ENCODE measurements around the gene EZH1.
A peak's percentile ranks its signal among the peaks of the same experiment; 100 is the strongest.
"Not testable (repeated sequence)": the region's sequence is repeated elsewhere in the genome, so short reads cannot be mapped to it uniquely, and the experiment has no call there.

Gene EZH1

DNA sequence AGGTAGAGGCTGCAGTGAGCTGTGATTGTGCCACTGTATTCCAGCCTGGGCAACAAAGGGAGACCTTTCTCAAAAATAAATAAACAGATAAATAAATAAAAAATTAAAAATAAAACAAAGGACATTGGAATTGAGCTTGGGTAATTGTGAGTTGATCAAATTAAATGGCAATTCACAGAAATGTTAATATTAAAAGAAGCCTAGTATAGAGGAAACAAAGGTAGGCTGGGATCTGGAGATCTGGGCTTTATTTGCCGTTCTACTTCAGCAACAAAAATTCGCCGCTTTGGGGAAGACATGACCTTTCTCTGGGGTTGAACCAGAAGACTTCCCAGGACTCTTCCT lies 28.1 kb upstream of the EZH1 start:
- no peak for DNase-seq (ENCODE audit: low read depth)

DNA sequence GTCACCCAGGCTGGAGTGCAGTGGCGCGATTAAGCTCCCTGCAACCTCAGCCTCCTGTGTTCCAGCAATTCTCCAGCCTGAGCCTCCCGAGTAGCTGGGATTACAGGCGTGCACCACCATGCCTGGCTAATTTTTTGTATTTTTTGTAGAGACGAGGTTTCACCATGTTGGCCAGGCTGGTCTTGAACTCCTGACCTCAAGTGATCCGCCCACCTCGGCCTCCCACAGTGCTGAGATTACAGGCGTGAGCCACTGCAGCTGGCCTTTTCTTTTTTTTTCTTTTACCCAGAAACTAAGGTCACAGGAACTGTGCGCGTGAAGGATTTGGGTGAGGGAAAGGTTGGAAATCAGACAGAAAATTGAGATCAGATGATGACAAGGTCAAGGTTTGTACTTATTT lies 25.1 kb upstream of the EZH1 start:
- DNase-seq (ENCODE audit: low read depth): not testable (repeated sequence)

DNA sequence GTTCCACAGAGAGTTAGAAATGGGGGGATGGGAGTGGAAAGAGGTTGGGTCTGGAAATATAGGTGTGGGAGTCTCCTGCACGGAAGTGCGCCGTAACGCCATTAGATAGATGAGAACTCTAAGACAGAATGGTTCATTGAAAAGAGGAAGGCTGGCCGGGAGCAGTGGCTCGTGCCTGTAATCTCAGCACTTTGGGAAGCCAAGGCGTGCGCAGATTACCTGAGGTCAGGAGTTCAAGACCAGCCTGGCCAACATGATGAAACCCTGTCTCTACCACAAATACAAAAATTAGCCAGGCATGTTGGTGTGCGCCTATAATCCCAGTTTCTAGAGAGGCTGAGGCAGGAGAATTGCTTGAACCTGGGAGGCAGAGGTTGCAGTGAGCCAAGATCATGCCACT lies 23.2 kb upstream of the EZH1 start:
- DNase-seq (ENCODE audit: low read depth): not testable (repeated sequence)

DNA sequence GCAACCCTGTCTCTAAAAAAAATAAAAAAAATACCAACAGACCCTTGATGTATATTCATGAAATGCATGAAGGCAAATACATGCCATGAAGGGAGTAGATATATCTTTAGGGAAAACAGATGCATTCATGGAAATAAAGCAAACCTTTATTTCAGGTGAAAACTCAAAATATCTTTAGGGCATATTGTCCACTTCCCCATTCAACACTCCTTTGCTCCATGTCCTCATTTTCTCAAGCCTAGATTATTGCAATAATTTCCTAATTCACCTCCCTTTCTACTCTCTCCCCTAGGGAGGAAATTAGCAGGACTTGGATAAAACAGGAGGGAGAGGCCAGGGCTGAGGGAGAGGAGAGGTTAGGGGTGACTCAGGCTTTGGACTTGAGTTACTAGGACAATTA lies 22.7 kb upstream of the EZH1 start:
- DNase-seq (ENCODE audit: low read depth): no peak

DNA sequence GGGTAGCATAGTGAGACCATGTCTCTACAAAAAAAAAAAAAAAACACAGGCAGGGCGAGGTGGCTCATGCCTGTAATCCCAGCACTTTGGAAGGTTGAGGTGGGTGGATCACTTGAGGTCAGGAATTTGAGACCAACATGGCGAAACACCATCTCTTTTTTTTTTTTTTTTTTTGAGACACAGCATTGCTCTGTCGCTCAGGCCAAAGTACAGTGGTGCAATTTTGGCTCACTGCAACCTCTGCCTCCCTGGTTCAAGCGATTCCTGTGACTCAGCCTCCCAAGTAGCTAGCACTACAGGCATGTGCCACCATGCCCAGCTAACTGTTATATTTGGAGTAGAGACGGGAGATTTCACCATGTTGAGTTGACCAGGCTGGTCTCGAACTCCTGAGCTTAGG lies 21.3 kb upstream of the EZH1 start:
- DNase-seq (ENCODE audit: low read depth): no peak

DNA sequence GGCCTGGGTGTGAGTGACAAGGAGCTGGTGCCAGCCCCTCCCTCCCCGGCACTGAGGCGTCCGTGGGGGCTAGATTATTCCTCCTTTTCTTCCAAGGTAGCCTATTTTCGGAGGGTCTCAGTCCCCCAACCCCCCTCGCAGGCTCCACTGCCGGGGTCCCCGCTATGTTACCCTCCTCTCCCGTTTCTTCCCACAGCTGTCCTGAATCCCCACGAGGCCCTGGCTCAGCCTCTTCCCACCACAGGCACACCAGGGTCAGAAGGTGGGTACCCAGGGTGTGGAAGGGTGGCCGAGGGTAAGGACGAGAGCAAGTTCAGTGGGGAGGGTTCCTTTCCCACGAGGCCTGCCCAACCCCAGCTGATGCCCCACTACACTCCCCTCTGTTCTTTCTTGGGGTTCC lies 16.8 kb upstream of the EZH1 start:
- no peak for DNase-seq (ENCODE audit: low read depth)

DNA sequence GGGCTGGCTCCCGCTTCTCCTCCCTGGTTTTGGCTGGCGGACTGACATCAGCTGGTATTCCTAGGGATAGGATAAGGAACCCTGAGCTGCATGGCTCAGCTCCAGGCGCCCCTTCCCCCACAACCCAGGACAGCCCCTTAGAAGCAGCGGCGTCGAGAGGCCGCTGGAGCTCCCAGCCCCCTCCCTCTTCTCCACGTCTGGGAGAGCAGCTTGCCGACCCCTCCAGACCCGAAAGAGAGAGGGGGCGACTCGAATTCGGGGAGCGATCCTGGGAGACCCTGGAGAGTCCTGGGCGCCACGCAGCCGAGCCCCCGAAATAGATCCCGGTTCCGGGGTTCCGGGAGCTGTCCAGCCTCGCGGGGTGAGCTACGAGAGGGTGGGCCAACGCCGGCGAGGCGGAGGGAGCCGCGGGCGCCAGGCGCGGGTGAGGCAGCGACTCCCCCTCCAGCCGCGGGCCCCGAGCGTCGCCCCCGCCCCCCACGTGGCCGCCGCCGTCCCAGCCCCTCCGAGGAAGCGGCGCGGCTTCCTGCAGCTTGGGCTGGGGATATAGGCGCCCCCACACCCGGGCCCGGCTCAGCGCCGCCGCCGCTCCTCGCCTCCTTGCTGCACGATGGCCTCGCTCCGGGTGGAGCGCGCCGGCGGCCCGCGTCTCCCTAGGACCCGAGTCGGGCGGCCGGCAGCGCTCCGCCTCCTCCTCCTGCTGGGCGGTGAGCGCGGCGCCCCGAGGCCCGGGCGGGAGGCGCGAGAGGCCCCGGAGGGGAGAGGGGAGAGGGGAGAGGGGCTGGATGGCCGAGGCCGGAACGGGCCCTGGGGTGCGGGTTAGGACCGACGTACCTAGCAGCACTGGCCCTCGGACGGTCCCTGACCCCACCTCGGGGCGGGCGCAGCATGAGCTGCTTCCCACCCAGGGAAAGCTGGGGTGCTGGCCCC lies 16.1 kb upstream of the EZH1 start, which contains the start of gene RAMP2:
Gene RAMP2, plus strand, starts transcription at position 576 of the 930 bp plus-strand sequence. Its CDS starts 35 bp downstream, at position 611.
- DNase-seq (ENCODE audit: low read depth): no peak

DNA sequence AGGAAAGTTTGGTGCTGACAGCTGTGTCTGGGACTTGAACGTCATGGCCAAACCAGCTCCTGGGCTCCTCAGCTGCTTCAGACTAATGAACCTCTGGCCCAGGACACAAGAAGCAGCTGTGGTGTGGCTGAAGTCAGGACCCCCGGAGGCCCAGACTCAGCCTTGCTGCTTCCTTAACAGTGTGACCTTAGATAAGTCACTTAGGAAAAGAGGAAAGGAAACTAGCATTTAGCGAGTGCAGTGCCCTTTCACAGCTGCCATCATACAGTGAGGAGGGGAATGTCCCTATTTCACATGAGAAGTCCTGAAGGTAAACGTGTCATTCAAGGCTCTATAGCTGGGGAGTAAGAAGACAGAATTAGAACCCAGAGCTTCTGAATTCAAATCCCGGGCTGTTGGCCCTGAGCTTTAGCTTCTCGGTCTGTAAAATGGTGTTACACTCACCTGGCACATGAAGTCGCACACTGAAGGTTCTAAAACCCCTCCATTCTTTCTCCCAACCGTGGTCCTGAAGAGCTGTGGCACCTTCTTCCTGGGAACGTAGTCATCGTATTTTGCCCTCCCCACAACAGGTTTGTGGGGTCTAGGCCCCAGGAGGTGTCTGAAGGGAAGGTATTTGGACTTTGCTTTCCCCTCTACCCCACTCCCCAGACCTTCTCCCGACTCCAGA lies 15.3 kb upstream of the EZH1 start:
- no peak for DNase-seq (ENCODE audit: low read depth)

DNA sequence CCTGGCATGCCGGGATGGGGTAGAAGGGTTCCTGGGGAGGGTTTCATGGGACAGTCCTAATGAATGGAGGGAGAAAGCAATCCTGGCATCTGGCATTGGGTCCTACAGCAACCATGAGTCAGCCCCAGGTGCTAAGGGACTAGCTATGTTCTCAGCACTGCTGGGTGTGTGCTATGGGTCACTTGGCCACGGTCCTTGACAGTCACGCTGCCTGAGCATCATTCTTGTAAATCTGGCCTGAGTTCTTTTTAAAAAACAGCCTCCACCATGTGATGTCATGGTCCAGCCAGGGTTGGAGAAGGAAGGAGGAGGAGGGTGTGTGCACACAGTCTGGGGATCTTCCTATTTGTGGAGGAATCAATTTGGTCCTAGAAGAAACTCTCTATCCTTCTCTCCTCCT lies 9.9 kb upstream of the EZH1 start:
- DNase-seq (ENCODE audit: low read depth): no peak

DNA sequence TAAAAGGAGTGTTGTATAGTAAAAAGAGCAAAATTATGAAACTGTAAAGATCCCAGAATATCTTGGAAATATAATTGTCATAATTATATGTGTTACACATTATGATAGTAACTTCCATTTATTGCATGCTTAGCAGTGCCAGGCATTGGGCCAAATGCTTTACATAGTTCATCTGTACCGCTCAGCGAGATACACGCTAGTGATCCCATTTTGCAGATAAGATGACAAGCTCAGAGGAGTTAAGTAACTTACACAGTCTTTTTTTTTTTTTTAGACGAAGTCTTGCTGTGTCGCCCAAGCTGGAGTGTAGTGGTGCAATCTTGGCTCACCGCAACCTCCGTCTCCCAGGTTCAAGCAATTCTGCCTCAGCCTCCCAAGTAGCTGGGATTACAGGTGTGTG lies 6.8 kb upstream of the EZH1 start:
- no peak for DNase-seq (ENCODE audit: low read depth)

DNA sequence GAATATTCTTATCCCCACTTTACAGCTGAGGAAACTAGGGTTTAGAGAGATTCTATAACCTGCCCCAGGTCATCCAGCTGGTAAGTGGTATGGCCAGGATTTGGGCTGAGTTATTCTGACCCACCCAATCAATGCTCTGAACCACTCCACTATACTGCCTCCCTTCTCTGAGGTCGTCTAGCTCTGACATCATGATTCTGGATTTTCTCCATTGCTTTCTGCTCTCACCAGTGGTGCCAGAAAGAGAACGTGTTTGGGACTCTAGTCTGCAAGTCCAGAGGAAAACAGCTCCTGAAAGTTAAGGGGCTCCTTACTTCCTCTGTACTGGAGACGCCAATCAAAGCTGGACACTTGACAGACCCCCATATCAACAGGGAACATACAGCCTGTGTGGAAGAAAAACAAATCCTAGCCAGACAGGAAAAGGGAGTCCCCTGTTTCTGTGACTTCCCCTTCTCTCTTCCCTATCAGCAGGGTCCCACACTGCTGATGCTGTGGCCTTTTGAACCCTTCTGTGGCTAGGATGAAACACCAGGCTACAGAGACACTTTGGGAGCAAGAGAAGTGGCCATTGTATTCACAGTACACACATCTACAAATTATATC lies 6.0 kb upstream of the EZH1 start:
- DNase-seq (ENCODE audit: low read depth): no peak

DNA sequence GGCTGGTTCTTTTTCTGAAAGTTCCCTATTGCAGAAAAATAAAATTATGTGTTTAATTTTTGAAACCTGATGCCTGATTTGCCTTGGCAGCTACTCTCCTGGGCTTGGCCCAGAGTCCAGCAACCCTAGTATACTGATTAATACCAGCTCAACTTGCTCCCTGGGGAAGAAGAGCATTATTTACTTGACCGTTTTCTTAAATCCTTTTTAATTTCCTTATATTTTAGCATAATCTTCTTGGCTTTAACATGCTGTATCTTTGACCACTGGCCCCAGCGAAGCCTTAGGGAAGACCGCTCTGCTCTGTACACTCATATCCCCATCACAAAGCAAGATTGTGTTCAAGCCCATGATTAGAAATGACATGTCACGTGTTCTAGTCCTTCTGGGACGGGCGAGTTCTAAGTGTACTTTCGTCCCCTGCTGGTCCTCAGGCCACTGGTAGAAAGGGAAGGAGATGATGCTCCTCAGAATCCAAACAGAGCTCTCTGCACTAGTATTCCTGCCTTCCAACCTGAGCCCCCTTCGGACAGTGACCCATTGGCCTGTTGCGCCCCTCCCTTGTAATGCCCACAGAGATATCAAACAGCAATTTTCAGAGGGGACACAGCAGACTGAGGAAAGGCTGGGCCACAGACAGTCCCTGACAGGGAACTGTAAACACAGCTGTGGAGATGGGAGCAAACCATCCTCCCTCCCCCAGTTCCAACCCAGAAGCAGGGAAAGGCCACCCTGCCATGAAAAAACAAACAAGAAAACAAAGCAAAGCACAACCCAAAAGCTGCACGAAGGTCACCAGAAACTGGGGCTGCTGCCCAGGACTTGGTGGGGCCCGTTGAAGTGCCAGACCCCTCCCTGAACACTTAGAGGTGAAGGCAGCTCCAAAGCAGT lies 4.3 kb upstream of the EZH1 start:
- no peak for DNase-seq (ENCODE audit: low read depth)

DNA sequence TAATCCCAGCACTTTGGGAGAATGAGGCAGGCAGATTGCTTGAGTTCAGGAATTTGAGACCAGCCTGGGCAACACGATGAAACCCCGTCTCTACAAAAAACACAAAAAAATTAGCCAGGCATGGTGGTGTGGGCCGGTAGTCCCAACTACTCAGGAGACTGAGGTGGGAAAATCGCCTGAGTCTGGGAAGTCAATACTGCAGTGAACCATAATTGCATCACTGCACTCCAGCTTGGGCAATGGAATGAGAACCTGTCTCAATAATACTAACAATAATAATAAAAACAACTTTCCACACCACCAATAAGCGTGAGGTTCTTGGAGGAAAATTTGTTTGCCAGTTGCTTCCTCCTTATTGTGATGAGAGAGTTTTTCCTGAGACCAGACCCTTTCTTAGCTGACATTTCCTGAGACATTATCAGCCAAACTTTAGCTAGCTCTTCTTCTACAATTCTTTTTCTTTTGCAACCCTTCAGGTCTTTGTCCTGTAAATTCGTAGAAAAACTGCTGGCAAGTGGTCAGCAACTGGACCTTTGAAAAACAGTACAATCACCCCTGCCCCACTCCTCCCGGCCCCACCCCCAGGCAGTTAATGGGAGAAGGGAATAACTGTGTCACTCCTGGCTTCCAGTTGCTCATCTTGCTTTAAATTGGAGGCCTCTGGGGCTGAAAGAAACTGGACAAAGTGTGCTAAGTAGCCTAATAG lies 3.5 kb upstream of the EZH1 start:
- DNase-seq (ENCODE audit: low read depth): no peak

DNA sequence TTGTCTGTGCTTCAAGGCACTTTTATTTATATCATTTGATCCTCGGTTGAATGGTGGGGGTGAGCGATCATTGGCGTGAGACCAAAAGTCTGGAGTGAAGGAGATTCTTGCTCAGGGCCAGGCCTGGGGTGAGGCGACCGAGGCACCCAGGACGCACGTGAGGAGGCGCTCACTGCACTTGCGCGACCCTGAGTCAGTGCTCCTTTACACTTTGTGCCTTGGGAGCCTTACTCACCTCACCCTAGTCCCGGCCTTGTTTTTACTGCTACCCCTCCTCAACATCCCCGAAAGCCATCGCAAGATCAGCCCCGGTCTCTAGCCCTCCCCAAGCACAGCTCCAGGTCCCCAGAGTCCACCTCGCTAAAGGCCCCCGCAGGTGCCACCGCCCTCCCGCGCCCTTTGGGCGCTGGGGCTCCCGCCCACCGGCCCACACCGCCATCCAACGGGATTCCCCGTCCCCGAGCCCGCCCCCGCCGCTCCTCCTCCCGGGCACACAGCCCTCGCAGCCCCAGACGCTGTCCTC lies 496 bp downstream of the EZH1 start:
- DNase-seq (ENCODE audit: low read depth): peak; percentile 41

DNA sequence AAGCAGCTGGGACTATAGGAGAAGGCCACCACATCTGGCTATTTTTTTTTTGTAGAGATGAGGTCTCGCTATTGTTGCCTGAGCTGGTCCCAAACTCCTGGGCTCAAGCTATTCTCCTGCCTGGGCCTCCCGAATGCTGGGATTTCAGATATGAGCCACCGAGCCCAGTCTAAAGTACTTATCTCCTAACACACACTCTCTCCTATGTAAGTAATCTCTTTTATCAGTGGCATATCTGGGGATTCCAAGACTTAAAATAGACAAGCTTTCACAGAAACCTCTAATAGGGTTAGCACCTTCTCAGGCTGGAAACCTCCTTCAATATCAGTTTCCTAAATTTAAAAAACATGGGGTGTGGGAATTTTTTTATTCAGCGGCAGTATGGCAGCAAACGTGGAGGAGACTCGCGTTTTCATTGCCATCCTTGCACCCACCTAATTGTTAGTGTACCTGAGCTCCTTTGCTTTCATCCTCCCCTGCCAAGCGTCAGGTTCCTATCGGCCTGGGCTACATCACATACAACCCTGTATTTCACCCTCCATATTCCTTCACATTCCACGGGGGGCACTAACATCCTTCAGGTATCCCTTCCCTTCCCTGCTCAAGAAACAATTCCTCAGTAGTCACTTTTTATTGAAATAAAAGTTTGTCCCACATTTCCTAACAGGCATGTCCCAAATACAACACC lies 1.1 kb downstream of the EZH1 start:
- no peak for DNase-seq (ENCODE audit: low read depth)

DNA sequence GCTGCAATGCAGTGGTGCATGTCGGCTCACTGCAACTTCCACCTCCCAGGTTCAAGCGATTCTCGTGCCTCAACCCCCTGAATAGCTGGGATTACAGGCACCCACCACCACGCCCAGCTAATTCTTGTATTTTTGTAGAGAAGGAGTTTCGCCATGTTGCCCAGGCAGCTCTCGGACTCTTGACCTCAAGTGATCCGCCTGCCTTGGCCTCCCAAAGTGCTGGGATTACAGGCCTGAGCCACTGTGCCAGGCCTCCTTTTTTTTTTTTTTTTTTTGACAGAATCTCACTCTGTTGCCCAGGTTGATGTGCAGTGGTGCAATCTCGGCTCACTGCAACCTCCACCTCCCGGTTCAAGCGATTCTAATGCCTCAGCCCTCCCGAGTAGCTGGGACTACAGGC lies 1.9 kb downstream of the EZH1 start:
- not testable (repeated sequence) for DNase-seq (ENCODE audit: low read depth)

DNA sequence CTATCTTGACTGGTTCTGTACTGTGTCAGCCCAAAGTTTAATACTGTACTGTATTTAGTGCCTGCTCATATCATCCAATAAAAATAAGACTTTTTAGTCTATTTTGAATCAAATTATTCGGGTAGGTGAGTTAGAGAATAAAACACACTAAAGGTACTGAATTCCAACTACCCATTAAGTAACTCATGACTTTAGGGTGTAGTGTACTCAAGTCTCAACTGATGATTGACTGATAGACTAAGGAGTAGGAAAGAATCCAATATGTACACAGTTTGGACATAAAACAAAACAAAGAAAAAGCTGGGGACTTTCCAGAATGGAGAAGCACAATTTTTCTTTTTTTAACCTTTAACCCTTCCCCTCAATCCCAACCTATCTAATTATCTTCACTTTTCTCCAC lies 4.1 kb downstream of the EZH1 start:
- no peak for DNase-seq (ENCODE audit: low read depth)

DNA sequence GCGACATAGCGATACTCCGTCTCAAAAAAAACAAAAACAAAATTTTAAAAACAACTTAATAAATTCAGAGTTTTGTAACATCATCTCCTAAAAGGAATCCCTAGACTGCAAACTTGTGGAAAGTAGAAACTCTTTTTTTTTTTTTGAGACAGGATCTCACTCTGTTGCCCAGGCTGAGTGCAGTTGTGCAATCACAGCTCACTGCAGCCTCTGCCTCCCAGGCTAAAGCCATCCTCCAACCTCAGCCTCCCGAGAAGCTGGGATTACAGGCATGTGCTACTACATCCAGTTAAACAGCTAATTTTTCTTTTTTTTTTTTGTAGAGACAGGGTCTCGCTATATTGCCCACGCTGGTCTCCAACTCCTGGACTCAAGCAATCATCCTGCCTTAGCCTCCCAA lies 19.7 kb downstream of the EZH1 start:
- DNase-seq (ENCODE audit: low read depth): no peak

DNA sequence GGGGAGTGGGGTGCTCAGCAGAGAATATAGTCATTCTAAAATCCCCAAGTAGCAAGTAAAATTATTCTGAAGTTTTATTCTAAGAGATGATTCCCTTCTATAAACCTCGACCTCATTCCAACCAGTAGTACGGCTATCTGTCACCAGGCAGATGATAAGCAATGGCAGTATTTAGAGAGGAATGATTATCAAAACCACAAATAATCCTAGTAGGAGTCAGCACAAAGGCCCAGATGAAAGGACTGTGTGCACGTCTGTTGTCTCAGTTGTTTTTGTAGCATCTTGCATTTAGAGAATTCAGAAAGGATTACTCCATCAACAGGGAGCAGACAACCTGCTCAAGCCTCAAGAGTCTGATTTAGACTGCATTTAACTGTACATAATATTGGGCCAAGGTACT lies 21.2 kb downstream of the EZH1 start:
- DNase-seq (ENCODE audit: low read depth): no peak

DNA sequence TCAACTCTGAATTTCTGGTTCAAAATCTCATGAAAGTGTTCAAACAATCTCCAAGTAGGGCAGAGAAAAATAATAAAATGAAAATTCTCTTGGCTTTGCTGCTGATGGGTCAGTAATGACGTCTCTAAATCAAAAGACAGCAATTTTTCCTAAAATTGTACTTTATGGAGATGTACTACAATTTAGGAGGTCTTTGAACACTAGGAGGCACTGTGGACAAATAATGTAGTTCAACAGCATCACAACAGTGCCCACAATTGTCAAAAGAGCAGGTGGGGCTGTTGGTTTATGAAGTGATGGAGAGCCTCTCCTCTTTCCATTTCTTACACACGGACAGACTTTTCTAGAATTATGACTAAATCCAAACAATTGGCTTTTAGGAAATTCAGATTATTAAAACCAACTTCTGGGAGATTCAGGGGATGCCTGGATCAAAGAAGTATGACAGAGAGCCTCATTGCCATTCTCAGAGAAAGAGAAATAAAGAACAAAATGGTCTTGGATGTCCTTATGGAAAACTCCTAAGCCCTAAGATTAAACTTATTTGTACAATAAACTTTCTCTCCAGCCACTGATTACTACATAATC lies 23.8 kb downstream of the EZH1 start:
- peak; percentile 35 for DNase-seq (ENCODE audit: low read depth)
